ENCODE results near the gene PRM1.

Gene PRM1

DNA sequence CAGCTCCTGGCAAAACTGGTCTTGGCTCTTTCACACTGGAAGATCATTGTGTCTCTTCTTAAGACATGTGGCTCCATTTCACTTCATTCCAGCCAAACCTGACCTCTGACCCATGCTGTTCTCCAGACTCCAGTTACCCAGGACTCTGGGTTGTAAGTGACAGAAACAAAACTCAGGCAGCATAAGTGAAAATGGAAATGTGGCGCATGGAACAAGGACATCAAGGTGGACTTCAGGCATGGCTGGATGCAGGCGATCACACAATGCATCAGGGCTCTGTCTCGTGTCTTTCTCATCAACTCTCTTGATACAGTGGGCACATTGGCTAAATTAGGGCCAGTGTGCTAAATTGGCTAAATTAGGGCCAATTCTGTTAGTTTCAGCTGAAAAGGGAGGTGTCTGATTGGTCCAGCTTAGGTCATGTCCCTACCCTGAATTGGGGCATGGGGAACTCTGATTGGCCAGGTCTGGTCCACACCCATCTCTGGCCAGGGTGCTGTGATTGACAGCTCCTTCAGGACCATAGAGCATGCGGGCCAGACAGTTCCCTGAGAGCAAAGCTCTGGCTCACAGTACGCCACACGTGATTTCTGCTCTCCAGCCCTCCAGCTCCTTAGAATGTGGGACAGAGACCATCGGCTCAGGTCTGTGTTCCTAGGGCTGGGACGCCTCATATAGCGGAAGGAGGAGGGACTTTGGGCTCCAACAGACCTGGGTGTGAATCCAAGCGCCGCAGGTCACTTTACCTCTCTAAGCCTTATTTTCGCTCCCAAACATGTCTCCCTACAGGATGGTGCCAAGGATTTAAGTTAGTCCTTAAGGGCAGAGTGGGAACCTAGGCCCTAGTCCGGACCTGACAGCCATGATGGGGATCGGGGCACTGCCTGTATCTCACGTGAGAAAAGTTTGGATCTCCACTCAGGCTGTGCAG lies 42.6 kb downstream of the PRM1 start:
- Histone ChIP-seq H3K4ac (ENCODE audit: low read length) (no peak overlapping the region), H3K14ac (ENCODE audit: low read length) (no peak overlapping the region), H2BK5ac (ENCODE audit: low read length) (no peak overlapping the region), H3K27ac (replicated peaks; ENCODE audit: low read length) (no peak overlapping the region), H3K27me3 (ENCODE audit: control insufficient read depth in 3 of 3, insufficient read depth in 3 of 3, low read depth in 1 of 3, low read length in 3 of 3) (peaks cover 0 to 3% (median 0%) of the 10 kb centered on the region in 3 experiments), H3K79me1 (ENCODE audit: low read depth, low read length) (no peaks in the 10 kb centered on the region), H2BK120ac (ENCODE audit: low read depth, low read length) (no peak overlapping the region), H3K23ac (ENCODE audit: low read depth, low read length, poor library complexity) (peak overlapping the region; percentile 28), H2BK15ac (ENCODE audit: low read length) (no peak overlapping the region), H2AK5ac (ENCODE audit: low read depth, low read length) (no peak overlapping the region), H3K9me3 (replicated peaks in 1 of 2; ENCODE audit: control insufficient read depth in 2 of 2, insufficient read depth in 1 of 2, low read depth in 1 of 2, low read length in 2 of 2) (no peaks in the 10 kb centered on the region), H3K36me3 (replicated peaks in 1 of 2; ENCODE audit: control insufficient read depth in 2 of 2, insufficient read depth in 2 of 2, low read length in 2 of 2) (no peaks in the 10 kb centered on the region), H3K4me1 (ENCODE audit: control insufficient read depth in 2 of 2, insufficient read depth in 1 of 2, low read depth in 1 of 2, low read length in 2 of 2) (no peaks in the 10 kb centered on the region), H2AFZ (ENCODE audit: low read length) (no peak overlapping the region), H2BK12ac (ENCODE audit: low read length) (no peak overlapping the region), H4K91ac (ENCODE audit: low read depth, low read length, poor library complexity) (no peak overlapping the region), H3K18ac (ENCODE audit: low read length) (no peak overlapping the region), H3K4me2 (ENCODE audit: insufficient read depth, low read length, poor library complexity, severe bottlenecking) (no peak overlapping the region), H4K8ac (ENCODE audit: low read depth, low read length) (no peak overlapping the region), H3K9ac (ENCODE audit: low read depth, low read length, poor library complexity) (no peak overlapping the region), H3K4me3 (ENCODE audit: low read length in 2 of 2) (no peak overlapping the region)
- no CpG with 5 or more reads among the region's 15 CpGs for WGBS, 2 donors (ENCODE audit: extremely low coverage in 2 of 2, insufficient read length in 2 of 2, insufficient replicate concordance in 1 of 2)
- DNase-seq (ENCODE audit: low spot score): no peak

DNA sequence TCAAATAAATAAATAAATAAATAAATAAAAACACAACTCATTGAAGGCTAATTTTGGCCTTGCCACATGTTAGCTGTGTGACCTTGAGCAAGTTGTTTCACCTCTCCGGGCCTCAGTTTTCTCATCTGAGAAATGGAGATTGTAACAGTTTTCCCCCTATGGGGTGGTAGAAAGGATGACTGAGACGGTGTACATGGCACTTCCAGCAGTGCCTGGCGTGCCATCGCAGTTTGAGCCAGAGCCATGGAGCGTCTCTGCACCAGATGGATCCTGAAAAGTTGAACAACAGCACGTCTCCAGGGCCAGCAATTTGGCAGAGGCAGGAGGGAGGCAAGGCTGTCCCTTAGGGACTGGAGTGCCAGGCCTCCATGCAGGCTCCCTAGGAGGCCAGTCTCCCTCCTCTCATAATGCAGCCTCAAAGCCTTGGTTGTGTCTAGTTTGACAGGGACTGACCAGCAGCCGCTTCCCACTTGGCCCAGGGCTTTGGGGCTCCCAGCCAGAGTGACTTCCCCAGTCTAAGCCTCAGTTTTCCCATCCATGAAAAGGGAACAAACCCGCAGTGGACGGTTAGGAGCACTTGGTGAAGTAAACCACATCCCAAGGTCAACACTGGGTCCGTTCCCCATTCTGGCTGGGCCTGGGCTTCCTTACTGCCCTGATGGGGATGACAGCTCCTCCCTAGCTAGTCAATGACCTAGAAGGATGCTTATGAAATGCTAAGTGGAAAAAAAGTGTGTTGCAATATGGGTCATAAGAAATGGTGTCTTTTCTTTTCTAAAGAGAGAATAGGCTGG lies 44.5 kb downstream of the PRM1 start:
- no peak overlapping the region for H3K4me2 ChIP-seq (ENCODE audit: insufficient read depth, low read length, poor library complexity, severe bottlenecking)
- peaks cover 0 to 1% (median 0%) of the 10 kb centered on the region in 3 experiments for H3K27me3 ChIP-seq (ENCODE audit: control insufficient read depth in 3 of 3, insufficient read depth in 3 of 3, low read depth in 1 of 3, low read length in 3 of 3)
- no peaks in the 10 kb centered on the region for H3K9me3 ChIP-seq (replicated peaks in 1 of 2; ENCODE audit: control insufficient read depth in 2 of 2, insufficient read depth in 1 of 2, low read depth in 1 of 2, low read length in 2 of 2)
- no peak overlapping the region for H2BK5ac ChIP-seq (ENCODE audit: low read length)
- H3K23ac ChIP-seq (ENCODE audit: low read depth, low read length, poor library complexity): peak overlapping the region; percentile 26
- no peaks in the 10 kb centered on the region for H3K36me3 ChIP-seq (replicated peaks in 1 of 2; ENCODE audit: control insufficient read depth in 2 of 2, insufficient read depth in 2 of 2, low read length in 2 of 2)
- no peak overlapping the region for H3K4ac ChIP-seq (ENCODE audit: low read length)
- no peaks in the 10 kb centered on the region for H3K79me1 ChIP-seq (ENCODE audit: low read depth, low read length)
- no peak overlapping the region for H2AFZ ChIP-seq (ENCODE audit: low read length)
- peaks cover 0 to 2% of the 10 kb centered on the region in 2 donors for H3K4me1 ChIP-seq (ENCODE audit: control insufficient read depth in 2 of 2, insufficient read depth in 1 of 2, low read depth in 1 of 2, low read length in 2 of 2)
- no peak overlapping the region for H4K91ac ChIP-seq (ENCODE audit: low read depth, low read length, poor library complexity)
- H2AK5ac ChIP-seq (ENCODE audit: low read depth, low read length): no peak overlapping the region
- no peak overlapping the region for H2BK120ac ChIP-seq (ENCODE audit: low read depth, low read length)
- DNase-seq (ENCODE audit: low spot score): no peak
- H3K27ac ChIP-seq (replicated peaks; ENCODE audit: low read length): no peak overlapping the region
- no peak overlapping the region for H4K8ac ChIP-seq (ENCODE audit: low read depth, low read length)
- no peak overlapping the region for H3K14ac ChIP-seq (ENCODE audit: low read length)
- no CpG with 5 or more reads among the region's 10 CpGs for WGBS, 2 donors (ENCODE audit: extremely low coverage in 2 of 2, insufficient read length in 2 of 2, insufficient replicate concordance in 1 of 2)
- H2BK12ac ChIP-seq (ENCODE audit: low read length): no peak overlapping the region
- H3K9ac ChIP-seq (ENCODE audit: low read depth, low read length, poor library complexity): peak overlapping the region; percentile 7
- H3K4me3 ChIP-seq (ENCODE audit: low read length in 2 of 2): no peak overlapping the region
- H3K18ac ChIP-seq (ENCODE audit: low read length): no peak overlapping the region
- H2BK15ac ChIP-seq (ENCODE audit: low read length): no peak overlapping the region

DNA sequence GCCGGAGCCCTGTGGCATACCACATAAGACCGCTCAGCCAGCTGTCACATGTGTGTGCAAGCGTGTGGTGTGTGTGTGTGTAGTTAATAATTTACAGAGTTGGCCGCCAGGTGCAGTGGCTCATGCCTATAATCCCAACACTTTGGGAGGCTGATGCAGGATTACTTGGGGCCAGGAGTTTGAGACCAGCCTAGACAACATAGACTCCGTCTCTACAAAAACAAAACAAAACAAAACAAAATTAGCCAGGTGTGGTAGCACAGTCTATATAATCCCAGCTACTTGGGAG lies 45.5 kb downstream of the PRM1 start:
- no CpG with 5 or more reads among the region's 5 CpGs for WGBS, 2 donors (ENCODE audit: extremely low coverage in 2 of 2, insufficient read length in 2 of 2, insufficient replicate concordance in 1 of 2)
- peaks cover 0 to 2% (median 0%) of the 10 kb centered on the region in 3 experiments for H3K27me3 ChIP-seq (ENCODE audit: control insufficient read depth in 3 of 3, insufficient read depth in 3 of 3, low read depth in 1 of 3, low read length in 3 of 3)
- no peak overlapping the region for H3K4ac ChIP-seq (ENCODE audit: low read length)
- H2BK5ac ChIP-seq (ENCODE audit: low read length): no peak overlapping the region
- peaks cover 2 to 5% of the 10 kb centered on the region in 2 donors for H3K4me1 ChIP-seq (ENCODE audit: control insufficient read depth in 2 of 2, insufficient read depth in 1 of 2, low read depth in 1 of 2, low read length in 2 of 2)
- no peak overlapping the region for H3K23ac ChIP-seq (ENCODE audit: low read depth, low read length, poor library complexity)
- no peak overlapping the region for H3K4me2 ChIP-seq (ENCODE audit: insufficient read depth, low read length, poor library complexity, severe bottlenecking)
- no peak overlapping the region for H2BK15ac ChIP-seq (ENCODE audit: low read length)
- H3K36me3 ChIP-seq (replicated peaks in 1 of 2; ENCODE audit: control insufficient read depth in 2 of 2, insufficient read depth in 2 of 2, low read length in 2 of 2): no peaks in the 10 kb centered on the region
- H2BK12ac ChIP-seq (ENCODE audit: low read length): no peak overlapping the region
- no peak overlapping the region for H3K27ac ChIP-seq (replicated peaks; ENCODE audit: low read length)
- H4K8ac ChIP-seq (ENCODE audit: low read depth, low read length): no peak overlapping the region
- no peak overlapping the region for H3K4me3 ChIP-seq (ENCODE audit: low read length in 2 of 2)
- DNase-seq (ENCODE audit: low spot score): no peak
- H4K91ac ChIP-seq (ENCODE audit: low read depth, low read length, poor library complexity): no peak overlapping the region
- H2AK5ac ChIP-seq (ENCODE audit: low read depth, low read length): no peak overlapping the region
- no peak overlapping the region for H3K14ac ChIP-seq (ENCODE audit: low read length)
- no peak overlapping the region for H2BK120ac ChIP-seq (ENCODE audit: low read depth, low read length)
- no peak overlapping the region for H2AFZ ChIP-seq (ENCODE audit: low read length)
- H3K9ac ChIP-seq (ENCODE audit: low read depth, low read length, poor library complexity): no peak overlapping the region
- no peak overlapping the region for H3K18ac ChIP-seq (ENCODE audit: low read length)
- H3K9me3 ChIP-seq (replicated peaks in 1 of 2; ENCODE audit: control insufficient read depth in 2 of 2, insufficient read depth in 1 of 2, low read depth in 1 of 2, low read length in 2 of 2): no peaks in the 10 kb centered on the region
- no peaks in the 10 kb centered on the region for H3K79me1 ChIP-seq (ENCODE audit: low read depth, low read length)

Data from neuronal stem cell (in vitro differentiated cells).